Activated CD4-positive, alpha-beta T cell treated with anti-CD3 and anti-CD28 coated beads, Interleukin-2, amount 50 U/mL, for 4 hours (primary cell): ENCODE results near the gene SKOR2.

Experiments used
- DNase-seq, 2 experiments: peaks; one replicate each; pipeline ENCODE4 v3.0.0-alpha.2; 2020

Gene SKOR2, protein sequence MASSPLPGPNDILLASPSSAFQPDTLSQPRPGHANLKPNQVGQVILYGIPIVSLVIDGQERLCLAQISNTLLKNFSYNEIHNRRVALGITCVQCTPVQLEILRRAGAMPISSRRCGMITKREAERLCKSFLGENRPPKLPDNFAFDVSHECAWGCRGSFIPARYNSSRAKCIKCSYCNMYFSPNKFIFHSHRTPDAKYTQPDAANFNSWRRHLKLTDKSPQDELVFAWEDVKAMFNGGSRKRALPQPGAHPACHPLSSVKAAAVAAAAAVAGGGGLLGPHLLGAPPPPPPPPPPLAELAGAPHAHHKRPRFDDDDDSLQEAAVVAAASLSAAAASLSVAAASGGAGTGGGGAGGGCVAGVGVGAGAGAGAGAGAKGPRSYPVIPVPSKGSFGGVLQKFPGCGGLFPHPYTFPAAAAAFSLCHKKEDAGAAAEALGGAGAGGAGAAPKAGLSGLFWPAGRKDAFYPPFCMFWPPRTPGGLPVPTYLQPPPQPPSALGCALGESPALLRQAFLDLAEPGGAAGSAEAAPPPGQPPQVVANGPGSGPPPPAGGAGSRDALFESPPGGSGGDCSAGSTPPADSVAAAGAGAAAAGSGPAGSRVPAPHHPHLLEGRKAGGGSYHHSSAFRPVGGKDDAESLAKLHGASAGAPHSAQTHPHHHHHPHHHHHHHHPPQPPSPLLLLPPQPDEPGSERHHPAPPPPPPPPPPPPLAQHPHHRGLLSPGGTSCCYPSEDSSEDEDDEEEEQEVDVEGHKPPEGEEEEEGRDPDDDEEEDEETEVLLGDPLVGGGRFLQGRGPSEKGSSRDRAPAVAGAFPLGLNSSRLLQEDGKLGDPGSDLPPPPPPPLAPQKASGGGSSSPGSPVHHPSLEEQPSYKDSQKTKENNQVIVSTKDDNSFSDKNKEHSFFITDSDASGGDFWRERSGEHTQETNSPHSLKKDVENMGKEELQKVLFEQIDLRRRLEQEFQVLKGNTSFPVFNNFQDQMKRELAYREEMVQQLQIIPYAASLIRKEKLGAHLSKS

DNA sequence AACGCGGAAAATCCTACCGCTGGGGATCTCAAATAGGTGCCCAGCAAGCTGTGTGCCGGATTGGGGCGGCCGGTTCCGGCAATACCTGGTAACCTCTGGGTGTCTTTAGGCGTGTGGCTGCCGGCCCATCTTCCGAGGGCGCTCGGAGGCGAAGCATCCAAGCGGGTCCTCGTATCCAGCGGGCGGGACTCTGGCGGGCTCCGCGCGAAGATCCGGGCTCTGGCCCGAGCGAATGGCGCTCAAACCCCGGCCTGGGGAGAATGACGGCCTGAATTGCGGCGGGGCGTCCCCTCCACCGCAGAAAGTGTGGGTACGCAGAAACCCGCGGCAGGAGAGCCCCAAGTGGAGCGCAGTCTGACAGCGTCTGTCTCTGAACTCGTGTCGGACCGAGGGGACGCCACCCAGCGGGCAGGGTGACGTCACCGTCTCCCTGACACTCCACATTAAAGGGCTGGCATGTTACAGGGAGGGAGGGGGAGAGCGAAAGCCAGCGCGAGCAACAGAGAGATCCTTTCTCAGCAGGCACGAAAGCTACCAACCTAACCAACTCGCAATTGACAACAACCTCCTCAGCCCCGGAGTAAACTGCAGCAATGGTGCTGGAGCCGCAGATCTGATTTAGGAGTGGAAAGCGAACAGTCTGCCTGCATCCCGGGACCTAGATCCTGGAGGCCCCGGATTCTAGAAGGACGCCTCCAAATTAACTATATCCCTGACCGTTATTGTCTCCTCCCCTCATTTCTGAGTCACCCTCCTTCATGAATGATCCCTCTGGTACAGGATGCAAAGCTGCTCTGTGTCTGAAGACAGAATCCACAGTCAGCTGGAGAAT is at the start of gene SKOR2:
SKOR2 (minus strand) TSS at position 372 of the 832 bp plus-strand sequence. CDS start 2,477 bp downstream, outside the sequence.
- DNase-seq, result no peak

DNA sequence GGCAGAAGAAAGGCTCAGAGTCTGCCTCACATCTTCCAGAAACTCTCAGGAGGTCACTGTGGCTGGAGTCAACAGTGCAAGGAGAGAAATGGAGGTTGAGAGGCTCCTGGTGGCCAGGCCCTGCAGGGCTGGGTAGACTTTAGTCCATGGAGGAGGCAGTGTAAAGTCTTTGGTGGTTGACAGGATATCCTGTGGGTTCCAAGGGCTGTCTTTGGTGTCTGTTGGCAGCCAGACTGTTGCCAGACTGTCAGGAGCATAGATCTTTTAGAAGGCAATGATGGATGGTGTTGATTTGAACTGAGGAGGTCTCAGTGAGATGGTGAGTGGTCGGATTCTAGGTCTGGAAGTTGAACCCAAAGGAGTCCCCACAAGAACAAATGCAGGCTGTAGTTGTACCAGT is 45.0 kb upstream of the SKOR2 start:
- DNase-seq, result no peak

DNA sequence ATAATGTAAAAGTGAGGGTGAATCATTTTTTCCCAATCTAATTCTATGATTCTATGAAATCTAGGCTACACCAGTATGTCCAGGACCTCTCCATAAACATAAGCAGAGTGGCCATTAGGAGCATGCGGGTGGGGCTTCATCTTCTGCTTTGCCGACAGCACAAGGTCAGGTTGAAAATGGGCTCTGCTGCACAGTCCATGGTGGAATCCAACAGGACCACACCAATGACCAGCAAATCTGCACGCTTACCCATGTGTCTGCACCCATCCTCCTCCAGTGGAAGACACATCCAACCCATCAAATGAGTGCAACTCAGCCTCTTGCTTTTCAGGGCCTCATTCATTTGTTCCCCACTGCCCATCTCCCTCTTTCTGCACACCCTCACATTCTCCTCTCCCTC is 43.3 kb upstream of the SKOR2 start:
- no peak for DNase-seq

DNA sequence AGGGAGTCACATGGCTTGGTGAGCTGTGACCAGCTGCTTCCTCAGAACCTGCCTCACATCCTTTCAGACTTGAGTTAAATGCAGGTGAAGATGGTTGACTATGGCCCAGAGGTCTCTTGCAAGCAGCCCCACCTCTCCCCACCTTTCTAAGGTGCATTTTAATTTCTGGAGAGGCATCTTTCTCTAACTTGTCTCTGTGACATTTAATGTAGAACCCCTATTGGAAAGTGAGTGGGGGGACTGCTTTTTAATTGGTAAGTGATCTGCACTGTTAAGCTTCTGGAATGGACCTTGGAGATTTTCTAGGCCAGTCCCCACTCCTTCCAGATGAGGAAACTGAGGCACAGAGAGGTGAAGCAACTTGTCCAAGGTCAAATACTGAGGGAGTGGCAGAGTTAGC is 37.3 kb upstream of the SKOR2 start:
- no peak for DNase-seq

DNA sequence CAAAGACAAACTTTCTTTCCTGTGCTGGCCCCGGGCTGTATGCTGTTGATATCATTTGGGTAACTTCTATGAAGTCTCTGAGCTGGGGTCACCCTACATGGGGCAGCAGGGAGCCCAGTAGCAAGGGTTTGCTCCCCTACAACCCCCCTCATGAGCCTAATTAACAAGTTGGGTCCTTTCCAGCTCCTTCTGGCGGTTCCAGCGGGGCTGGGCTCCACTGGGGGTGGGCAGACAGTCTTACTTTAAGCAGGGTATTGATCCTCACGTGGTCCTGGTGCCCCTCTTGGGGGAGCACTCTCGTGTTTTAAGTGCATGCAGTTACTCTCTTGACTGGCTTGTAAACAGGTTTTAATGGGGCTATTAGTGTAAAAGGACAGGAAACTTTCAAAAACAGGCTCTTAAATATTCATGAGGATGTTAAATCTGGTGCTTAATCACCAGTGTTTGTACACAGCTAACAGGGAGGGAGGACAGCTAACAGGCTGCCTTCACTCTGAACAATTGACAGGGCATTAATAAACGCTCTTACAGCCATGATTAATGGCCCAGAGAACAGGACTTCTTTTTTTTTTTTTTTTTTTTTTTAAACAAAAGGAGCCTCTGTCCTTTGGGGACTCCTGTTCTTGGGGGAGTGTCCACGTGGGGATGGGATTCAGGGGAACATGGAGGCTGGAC is 36.6 kb upstream of the SKOR2 start:
- no peak for DNase-seq

DNA sequence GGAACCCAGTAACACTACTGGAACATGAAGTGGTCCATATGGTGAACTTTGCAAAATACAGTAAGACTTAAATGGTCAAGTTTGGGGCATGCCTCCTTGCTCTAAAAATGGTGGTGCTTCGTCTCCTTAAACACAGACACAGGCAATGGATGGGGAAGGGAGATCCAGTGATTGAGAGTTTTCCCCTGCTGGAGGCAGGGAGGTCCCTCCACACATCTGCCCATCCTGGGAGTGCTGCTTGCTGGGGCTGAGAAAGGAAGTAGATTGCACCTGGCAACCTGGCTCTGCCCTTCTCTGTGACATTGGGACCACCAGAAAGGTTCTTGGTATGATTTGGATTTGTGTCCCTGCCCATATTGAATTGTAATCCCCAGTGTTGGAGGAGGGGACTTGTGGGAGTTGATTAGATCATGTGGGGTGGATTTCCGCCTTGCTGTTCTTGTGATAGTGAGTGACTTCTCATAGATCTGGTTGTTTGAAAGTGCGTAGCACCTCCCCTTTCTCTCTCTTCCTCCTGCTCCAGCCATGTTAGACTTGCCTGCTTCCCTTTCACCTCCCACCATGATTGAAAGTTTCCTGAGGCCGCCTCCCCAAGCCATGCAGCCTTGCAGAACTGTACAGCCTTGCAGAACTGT is 35.4 kb upstream of the SKOR2 start:
- DNase-seq, result no peak

DNA sequence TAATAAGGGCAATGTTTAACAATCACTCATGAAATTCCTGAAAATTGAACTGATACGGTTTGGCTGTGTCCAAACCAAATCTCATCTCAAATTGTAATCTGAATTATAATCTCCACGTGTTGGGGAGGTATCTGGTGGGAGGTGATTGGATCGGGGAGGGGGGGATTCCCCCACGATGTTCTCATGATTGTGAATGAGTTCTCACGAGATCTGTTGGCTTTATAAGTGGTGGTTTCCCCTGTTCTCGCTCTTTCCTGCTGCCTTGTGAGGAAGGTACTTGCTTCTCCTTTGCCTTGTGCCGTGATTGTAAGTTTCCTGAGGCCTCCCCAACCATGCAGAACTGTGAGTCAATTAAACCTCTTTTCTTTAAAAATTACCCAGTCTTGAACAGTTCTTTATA is 34.0 kb upstream of the SKOR2 start:
- no peak for DNase-seq

DNA sequence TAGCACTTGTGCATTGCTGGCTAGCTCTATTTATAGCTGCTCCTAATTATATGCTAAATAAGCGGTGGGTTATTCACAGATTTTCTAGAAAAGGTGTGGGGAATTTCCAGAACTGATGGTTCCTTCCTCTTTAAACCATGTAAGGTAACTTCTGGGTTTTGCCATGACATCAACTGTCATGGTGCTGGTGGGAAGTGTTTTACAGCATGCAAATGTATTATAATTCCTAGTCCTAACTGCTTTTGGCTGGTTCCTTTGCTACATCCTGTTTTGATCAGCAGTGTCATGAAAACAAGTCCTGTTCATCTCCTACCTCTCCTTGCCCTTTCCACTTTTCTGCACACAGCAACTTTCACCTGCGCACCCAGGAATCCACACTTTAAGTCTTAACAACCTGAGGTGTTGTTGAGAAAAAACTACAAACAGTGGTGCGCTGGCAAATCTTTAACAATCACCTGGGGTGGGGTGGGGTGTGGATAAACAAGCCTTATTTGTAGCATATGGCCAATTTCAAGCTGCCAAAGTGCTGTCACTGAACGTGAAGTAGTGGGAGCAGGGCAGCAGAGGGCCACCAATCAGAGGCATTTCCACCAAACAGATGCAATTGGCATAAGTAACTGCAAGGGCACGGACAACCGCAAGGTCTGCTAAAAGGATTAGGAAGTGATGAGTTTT is 33.4 kb upstream of the SKOR2 start:
- no peak for DNase-seq

DNA sequence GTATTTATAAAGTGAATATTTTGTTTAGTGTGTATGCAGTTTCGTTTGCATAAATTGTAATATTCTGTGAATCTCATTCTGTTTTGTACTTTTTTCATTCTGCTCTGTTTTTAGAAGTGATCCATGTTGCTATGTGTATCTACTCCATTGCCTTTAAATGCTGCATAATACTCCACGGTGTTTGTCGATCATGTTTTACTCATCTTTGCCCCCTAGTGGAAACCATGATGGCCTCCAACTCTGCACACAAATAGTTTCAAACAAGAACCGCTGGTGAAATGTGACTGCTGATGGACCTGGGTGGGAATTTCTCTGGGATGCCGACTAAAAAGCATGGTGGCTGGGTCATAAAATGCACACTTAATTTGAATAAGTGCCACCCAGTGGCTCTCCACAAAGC is 32.0 kb upstream of the SKOR2 start:
- no peak for DNase-seq

DNA sequence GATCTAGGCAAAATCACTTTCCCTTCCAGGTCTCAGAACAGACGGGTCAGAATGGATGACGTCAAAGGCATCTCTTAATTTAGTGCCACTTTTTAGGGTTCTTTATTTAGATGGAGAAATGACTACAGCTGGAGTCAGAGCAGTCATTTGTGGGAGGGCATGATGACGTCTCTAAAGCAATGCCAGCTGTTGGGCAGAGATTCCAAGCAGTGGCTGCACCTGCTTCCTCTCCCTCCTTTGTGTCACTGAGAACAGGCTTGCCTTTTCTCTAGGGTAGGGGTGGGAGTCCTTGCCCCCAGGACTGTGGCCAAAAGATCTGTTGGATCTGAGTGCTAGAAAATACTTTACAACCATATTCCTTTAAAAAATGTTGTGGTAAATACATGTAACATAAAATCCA is 28.7 kb upstream of the SKOR2 start:
- no peak for DNase-seq

DNA sequence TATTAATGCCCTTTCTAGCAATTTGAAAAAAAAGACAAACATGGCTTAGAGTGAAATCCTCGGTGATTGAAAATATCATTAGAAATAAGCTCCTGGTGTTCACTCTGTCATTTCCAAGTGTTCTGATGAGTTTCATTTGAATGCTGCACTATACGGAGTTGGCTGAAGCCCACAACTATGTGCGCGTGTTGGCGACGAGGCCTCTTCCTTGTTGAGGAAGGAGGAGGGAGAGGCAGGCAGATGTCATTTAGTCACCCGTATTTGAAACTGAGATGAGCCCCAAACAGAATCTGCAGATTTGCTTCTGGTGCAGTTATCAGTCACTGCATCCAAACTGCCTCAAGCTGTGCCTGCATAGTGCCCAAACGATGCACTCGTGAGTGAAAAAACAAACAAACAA is 23.5 kb upstream of the SKOR2 start:
- DNase-seq, result no peak

DNA sequence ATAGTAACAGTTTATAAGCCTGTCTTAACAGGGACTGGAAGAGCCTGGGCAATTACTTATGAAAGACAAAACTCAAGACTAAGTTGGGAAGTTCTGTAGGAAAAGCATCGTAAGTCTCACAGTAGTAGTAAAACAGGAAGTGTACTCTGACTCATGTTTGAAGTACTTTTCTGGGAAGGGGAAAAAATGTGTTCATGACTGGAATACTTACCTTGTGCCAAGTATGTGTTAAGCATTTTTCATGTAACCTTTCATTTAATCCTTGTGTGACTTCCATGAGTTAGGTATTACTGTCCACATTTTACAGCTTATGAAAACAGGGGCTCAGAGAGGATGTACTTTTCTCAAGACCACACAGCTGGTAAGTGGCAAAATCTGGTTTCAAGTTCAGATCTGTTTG is 13.7 kb upstream of the SKOR2 start:
- DNase-seq, result no peak

DNA sequence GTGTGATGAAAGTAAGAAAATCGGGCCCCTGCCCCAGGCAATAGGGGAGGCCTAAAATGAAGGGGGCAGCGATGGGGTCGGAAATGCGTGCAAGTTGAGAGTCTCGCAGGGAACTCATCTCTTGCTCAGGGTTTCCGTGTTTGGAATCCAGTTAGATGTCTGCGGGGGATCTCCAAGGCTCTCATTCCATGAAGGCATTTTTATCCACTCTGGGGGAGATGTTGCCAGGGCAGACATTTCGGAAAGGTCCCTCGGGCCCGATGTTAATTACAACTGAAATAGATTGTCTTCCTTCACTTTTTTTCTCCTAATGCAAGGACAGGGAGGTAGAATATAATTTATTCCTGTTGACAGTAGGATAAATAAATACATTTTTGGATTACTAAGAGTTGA is 12.8 kb upstream of the SKOR2 start:
- no peak for DNase-seq

DNA sequence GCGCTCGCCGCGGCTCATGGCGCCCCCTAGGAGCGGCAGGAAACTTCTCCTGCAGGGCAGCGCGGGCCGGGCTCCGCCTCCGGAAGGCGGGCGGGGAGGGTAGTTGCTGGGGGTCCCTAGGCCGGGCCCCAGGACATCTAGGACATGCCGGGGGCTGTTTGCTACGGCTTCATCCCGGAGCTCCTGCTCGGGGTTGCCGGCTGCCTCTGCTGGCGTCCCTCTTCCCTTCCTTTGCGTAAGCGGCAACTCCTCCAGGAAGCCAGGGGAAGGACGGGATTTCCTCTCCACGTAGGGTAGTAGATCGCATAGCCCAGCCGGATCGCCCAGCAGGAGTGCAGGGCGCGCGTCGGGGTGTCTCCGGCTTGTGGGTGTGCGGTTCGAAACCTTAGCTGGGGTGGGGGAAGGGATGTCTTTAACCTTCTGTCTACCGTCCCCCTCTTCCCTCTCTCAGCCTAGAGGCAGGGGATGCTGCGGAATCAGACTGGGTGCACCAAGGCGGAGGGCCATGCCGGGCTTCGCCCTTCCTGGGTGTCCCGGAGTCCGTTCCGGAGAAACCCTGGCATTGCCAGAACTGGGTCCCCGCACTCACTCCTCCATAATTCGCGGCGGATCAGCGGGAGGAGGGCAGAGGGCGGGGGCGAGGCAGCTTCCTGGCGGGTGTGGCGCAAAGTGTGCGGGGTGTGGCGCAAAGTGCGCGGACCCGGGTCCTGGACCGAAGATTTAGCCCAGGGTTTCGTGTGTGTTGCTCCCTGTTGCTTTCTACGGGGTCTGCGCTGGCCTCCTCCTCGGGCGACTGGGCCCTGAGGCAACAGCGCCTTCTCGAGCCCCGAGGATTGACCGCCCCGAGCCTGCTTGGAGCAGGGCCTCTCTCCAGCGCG is 12.2 kb upstream of the SKOR2 start:
- DNase-seq, result no peak

DNA sequence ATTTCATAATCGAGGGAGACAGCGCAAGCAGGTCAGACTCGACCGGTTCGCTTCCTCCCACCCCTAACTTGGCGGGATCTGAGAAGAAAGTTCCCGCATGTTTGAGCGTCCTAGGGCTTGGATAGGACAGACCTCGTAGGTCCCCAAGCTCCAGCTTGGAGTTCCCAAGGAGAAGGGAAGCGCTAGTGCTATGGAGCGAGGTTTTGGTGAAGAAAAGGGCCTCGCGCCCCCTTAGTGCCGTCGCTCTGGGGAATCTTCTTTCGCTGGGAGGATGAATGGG is 11.6 kb upstream of the SKOR2 start:
- no peak for DNase-seq

DNA sequence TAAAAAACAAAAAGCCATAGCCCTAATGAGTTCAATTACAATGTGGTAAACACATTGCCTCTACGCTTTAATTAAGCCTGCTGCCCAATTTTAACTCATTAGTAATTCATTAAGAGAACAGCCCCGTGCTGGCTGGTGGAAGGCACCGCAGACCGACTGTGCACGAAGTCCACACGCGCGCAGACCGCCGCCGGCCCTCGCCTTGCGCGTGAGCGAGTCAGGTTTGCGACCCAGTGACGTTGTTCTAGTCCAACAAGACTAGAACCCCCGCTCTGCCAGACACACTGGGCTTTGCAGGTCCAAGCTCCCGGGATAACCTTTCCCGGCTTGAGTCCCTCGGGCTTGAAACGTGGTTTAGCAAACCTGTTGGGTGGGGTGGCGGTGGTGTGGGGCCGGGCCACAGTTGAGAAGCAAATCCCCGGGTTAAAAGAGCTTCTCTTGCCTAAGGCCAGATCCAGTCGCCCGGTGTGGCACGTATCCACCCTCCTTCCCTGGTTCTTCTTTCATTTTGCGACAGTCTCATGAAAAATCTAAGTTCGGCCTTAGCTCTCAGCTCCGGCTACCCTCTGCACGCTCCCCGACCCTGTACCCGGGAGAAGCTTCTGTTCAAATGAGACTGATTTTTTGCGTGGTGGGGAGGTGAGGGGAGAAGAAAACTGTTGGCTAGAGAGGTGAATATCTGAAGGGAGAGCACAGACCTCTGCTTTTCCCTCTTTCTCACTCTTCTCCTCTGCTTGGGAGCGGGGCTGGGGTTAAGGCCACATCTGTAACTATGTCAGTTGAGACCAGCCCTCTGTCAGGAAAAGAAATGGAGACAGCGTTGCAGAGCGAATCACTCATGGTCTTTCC is 11.1 kb upstream of the SKOR2 start:
- DNase-seq, result no peak

DNA sequence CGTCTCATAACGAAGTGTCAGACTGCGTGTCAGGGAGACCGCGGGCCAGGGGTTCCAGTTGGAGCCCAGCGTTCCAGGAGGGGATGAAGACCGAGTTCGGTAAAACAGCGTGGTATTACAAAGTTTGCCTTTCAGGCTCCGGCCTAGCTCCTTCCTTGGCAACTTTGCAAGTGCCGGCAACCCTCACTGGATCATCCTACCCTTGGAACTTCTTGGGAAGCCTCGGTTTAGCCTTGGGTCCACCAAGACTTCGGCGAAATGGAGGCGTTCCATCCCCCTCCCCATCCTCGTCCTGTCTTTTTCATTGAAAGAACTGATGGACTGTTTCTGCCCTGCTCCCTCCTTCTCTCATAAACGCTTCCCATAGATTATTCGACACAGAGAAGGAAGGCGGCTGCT is 10.4 kb upstream of the SKOR2 start:
- DNase-seq, result no peak

DNA sequence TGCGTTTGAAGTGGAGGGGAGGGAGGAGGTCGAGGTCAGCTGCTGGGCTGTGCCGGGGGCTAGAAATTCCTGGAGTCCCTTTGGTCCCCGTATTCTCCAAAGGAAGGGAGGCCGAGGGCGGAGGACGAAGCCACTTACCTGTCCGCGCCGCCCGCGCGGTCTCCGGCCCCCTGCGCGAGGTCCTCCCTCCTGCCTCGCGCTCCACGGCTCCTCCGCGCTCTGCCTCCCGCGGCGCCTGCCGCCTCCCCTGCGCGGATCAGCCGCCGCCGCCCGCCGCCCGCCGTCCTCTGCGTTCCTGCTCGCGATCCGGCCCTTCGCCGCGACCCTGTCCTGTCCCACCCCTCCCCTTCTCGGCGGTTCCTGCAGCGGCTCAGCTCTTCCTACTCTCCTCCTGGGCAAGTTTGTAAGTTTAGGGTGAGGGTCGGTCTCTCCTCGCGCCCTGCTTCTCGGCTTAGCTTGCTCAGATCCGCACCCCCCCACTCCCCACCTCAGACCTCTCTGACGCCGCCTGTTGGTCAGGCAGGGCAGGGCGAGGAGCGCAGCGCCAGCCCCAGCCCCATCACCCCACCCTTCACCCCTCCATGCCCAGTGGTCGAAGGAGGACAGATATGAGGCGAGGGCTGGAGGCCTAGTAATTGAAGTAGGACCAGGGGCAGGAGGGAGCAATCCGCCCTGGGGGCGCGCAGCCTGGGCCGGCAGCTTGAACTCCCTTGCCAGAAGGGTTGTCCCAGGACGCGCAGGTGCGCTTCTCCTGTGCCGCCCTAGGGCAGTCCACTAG is 9.7 kb upstream of the SKOR2 start:
- no peak for DNase-seq
